GM18508 (cell line): ENCODE results near the gene KLF9.
"Not testable (repeated sequence)": the region's sequence is repeated elsewhere in the genome, so short reads cannot be mapped to it uniquely, and the experiment has no call there.

Source experiments
- ATAC-seq: cut with Tn5 transposase; IDR thresholded peaks from one replicate; pipeline ENCODE4 v1.9.1; 2021; ENCODE audit warnings: moderate number of reproducible peaks; ENCODE audit not compliant: insufficient read depth, unreplicated experiment

Gene KLF9

GRCh38 chr9:70407081-70407503 is 7.4 kb downstream of the KLF9 start:
- ATAC-seq, result no peak

- peak; percentile 75 for ATAC-seq
These were observed 8.0 kb downstream of the KLF9 start for GRCh38 chr9:70406434-70406862.

- peak; percentile 9 for ATAC-seq
These were observed 8.5 kb downstream of the KLF9 start for GRCh38 chr9:70405808-70406433.

- ATAC-seq, result no peak
These were observed 10.2 kb downstream of the KLF9 start for GRCh38 chr9:70404261-70404660.

DNA sequence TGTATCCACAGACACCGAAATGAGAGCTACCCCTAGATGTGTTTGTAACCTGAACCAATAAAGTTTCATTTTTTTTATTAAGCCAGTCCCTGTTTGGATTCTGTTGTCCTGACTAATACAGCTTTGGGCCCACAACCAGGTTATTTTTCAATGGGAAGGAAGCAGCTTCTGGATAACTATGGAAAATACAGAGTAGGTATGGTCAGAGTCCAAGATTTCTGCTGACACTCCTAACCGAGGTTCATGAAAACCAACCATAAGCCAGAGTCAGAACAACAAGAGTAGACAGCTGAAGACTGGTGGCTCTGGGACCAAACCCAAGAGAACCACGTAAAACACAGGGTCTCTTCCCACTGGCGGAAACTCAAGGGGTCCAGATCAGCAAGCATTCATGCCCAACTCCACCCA is 10.8 kb downstream of the KLF9 start:
- no peak for ATAC-seq

- ATAC-seq, result no peak
These were observed 11.3 kb downstream of the KLF9 start for GRCh38 chr9:70403166-70403565.

GRCh38 chr9:70402213-70402612 is 12.2 kb downstream of the KLF9 start:
- no peak for ATAC-seq

GRCh38 chr9:70401241-70401640 is 13.2 kb downstream of the KLF9 start:
- ATAC-seq, result not testable (repeated sequence)

GRCh38 chr9:70400107-70400892 is 14.2 kb downstream of the KLF9 start:
- ATAC-seq, result no peak

DNA sequence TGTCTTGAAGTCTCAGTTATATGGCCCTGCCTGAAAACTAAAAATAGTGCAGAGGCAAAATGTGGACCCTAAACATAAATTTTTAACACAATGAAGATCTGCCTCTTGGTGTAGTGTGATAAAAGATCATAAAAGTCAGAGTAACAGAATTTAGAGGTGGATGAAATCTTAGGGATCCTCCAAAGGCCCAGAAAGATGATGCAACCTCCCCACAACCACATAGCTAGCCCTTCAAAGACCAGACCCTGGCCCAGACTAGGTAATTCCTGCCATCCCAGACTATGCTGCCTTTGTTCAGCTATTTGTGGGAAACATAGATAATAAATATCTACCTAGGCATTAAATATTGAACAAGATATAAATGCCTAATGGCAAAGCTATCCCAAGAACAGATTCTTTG is 15.3 kb downstream of the KLF9 start:
- no peak for ATAC-seq

GRCh38 chr9:70398145-70398556 is 16.3 kb downstream of the KLF9 start:
- peak; percentile 95 for ATAC-seq

DNA sequence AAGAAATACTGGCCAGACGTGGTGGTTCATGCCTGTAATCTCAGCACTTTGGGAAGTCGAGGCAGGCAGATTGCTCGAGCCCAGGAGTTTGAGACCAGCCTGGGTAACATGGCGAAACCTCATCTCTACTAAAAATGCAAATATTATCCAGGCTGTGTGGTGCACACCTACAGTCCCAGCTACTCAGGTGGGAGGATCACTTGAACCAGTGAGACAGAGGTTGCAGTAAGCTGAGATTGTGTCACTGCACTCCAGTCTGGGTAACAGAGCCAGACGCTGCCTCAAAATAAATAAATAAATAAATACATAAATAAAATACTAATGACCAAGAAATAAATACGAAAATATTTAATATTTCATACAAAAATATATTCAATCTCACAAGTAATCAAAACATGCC is 18.8 kb downstream of the KLF9 start:
- ATAC-seq, result no peak

- no peak for ATAC-seq
These were observed 21.6 kb downstream of the KLF9 start for GRCh38 chr9:70392850-70393249.

DNA sequence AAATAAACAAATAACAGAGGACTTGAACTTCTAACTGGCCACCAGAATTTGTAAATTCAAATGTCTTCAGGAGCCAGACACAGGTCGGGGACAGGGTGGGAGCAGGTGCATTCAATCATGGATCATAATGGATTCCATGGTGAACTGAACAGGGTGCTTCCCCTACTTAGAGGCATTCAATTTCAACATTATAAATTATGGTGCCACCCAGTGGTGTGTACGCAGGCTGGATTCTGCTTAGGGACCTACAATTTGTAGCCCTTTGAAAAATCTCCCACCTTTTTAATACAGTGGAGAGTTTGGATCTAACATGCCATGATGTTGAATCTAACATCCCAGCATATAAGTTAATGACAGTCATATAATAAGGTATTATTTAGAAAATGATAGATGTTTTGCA is 22.3 kb downstream of the KLF9 start:
- ATAC-seq, result no peak

- ATAC-seq, result no peak
These were observed 23.5 kb downstream of the KLF9 start for GRCh38 chr9:70390933-70391341.

- ATAC-seq, result no peak
These were observed 24.7 kb downstream of the KLF9 start for GRCh38 chr9:70389621-70390266.

- no peak for ATAC-seq
These were observed 25.3 kb downstream of the KLF9 start for GRCh38 chr9:70389188-70389587.

- no peak for ATAC-seq
These were observed 26.8 kb downstream of the KLF9 start for GRCh38 chr9:70387663-70388062.

GRCh38 chr9:70385426-70385825 is 29.0 kb downstream of the KLF9 start:
- ATAC-seq, result no peak

DNA sequence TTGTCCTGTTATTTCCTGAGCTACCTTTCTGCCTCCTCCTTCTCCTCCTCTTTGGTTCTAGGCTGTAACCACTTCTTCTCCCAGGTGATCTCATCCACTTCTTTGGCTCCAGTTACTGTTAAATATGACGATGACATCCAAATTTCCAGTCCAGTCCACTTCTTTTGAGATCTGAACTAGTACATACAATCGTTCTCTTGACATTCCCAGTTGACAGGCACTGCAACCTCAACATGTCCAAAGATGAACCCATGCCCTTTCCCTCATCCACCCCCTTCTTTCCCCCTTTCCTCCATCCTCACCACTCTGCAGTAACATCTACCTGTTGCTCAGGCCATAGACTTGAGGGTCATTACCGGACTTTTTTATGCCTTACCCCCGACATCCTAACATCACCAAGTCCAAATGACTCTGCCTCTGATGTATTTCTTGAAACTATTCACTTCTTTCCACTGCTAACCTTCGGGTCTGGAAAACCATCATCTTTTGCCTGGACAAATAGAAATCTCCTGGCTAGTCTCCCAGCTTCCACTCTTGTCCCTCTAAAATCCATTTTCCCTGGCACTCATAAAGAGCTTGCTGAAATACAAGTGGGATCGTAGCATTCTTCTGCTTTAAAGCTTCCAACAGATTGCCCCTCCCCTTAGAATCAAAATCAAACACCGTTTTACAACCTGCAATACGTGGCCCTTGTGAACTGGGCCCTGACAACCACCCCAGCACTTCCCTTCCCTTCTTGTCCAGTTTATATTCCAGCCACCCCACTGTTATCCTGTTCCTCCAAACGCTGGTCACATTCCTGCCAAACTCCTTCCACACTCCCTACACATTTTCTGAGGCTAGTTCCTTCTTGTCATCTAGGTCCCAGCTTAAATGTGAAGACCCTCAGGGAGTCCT is 31.5 kb downstream of the KLF9 start:
- no peak for ATAC-seq
